Testis (tissue), 3 donors: ENCODE measurements around the gene BCS1L. TPM values are rescaled to one million over a fixed set of nuclear protein-coding genes. Genes with fewer than 3 reads are reported as not detected.

Experiments used
- DNase-seq: peaks from one replicate; pipeline ENCODE4 v3.0.0-alpha.2; 2019
- H3K27ac ChIP-seq, 2 donors: fragments of 200-600 bp; sonication (generic); one replicate each; pipeline ENCODE4 v1.5.1; 2019
- H3K27me3 ChIP-seq: fragments of 200-600 bp; sonication (generic); one replicate; pipeline ENCODE4 v1.5.1; 2019
- H3K36me3 ChIP-seq: fragments of 200-600 bp; sonication (generic); one replicate; pipeline ENCODE4 v1.5.1; 2017; ENCODE audit warnings: low read depth; ENCODE audit errors: missing control alignments
- H3K4me1 ChIP-seq: fragments of 200-600 bp; sonication (generic); one replicate; pipeline ENCODE4 v1.5.1; 2019
- H3K4me3 ChIP-seq, 2 donors: fragments of 200-600 bp; sonication (generic); one replicate each; pipeline ENCODE4 v1.5.1; 2017 to 2019
- H3K9me3 ChIP-seq: fragments of 200-600 bp; sonication (generic); one replicate; pipeline ENCODE4 v1.5.1; 2017
- CTCF ChIP-seq, 3 experiments: fragments of 450-650 bp in 2 of 3; fragments of 200-600 bp in 1 of 3; sonication (generic) in 1 of 3; IDR thresholded peaks; one replicate each; pipeline ENCODE4 v1.5.1; 2016 to 2019; ENCODE audit warnings: antibody characterized with exemption in 3 of 3, mild to moderate bottlenecking in 2 of 3, moderate library complexity in 1 of 3
- POLR2A ChIP-seq: fragments of 450-650 bp; IDR thresholded peaks from one replicate; pipeline ENCODE4 v1.6.1; 2017; ENCODE audit warnings: antibody characterized with exemption, mild to moderate bottlenecking, moderate library complexity
- WGBS, 2 donors: methylation state at CpG; one replicate each; pipeline ENCODE4 v1.1.5; 2018; 5-methylcytosine and 5-hydroxymethylcytosine counted together
- intact Hi-C: fragments of 100-400 bp; cut with DNase I; formaldehyde crosslinking; loops from one replicate; pipeline ENCODE4 v1.15.1; 2023; ENCODE audit warnings: low total_unique reads
- polyA plus RNA-seq: library from polyadenylated mRNA; stranded (reverse); fragments of 350-450 nt; fragmentation: Illumina TruSeq; extraction: RNeasy Lipid Tissue Mini Kit (QIAGEN cat#74804); gene quantifications from one replicate; pipeline ENCODE4 v1.2.3, GENCODE V29; 2014; ENCODE audit warnings: low read depth, low replicate concordance; ENCODE audit not compliant: insufficient read depth
- total RNA-seq, 2 donors: library from RNA; depleted of rRNA; stranded (reverse); fragments of >200 nt; gene quantifications; one replicate each; pipeline ENCODE4 v1.2.3, GENCODE V29; 2016

BCS1L gene
- total and polyA plus RNA-seq, 3 donors from 2014 or later = 22.3 to 39.4 (median 37.0) TPM

- Histone ChIP-seq H3K4me3 (no peak overlapping the region), H3K4me1 (no peaks in the 10 kb centered on the region), H3K36me3 (no peaks in the 10 kb centered on the region), H3K27me3 (no peaks in the 10 kb centered on the region), H3K9me3 (no peaks in the 10 kb centered on the region), H3K27ac (no peak overlapping the region)
- 81 to 92% methylated on average over 3 of the region's 3 CpGs for WGBS, 2 donors
- intact Hi-C loops = no loop called here
- TF ChIP-seq CTCF (IDR thresholded peaks at IDR 0.05) (no peak), POLR2A (no peak)
- DNase-seq = no peak
These were observed 35.1 kb downstream of the BCS1L start for GRCh38 chr2:218694405-218695145.

- Histone ChIP-seq H3K27me3 (no peaks in the 10 kb centered on the region), H3K4me1 (no peaks in the 10 kb centered on the region), H3K27ac (no peak overlapping the region), H3K9me3 (no peaks in the 10 kb centered on the region), H3K4me3 (no peak overlapping the region), H3K36me3 (no peaks in the 10 kb centered on the region)
- TF ChIP-seq CTCF (IDR thresholded peaks at IDR 0.05) (no peak), POLR2A (no peak)
- WGBS, 2 donors = 93 to 96% methylated on average over 7 to 8 of the region's 8 CpGs
- intact Hi-C loops = no loop called here
- no peak for DNase-seq
These were observed 39.4 kb downstream of the BCS1L start for GRCh38 chr2:218698885-218699284.

- 86 to 97% methylated on average over 2 of the region's 2 CpGs for WGBS, 2 donors
- TF ChIP-seq POLR2A (no peak), CTCF (IDR thresholded peaks at IDR 0.05) (no peak)
- no peak for DNase-seq
- no peaks in the 10 kb centered on the region for H3K36me3 ChIP-seq
- no peaks in the 10 kb centered on the region for H3K27me3 ChIP-seq
- no peaks in the 10 kb centered on the region for H3K9me3 ChIP-seq
- intact Hi-C loops = no loop called here
- H3K27ac ChIP-seq = no peak overlapping the region
- H3K4me1 ChIP-seq = no peaks in the 10 kb centered on the region
- H3K4me3 ChIP-seq = no peak overlapping the region
These were observed 42.3 kb downstream of the BCS1L start for GRCh38 chr2:218701806-218702205.

GRCh38 chr2:218703341-218703740 lies 43.9 kb downstream of the BCS1L start:
- Histone ChIP-seq H3K4me3 (no peak overlapping the region), H3K9me3 (no peaks in the 10 kb centered on the region), H3K36me3 (no peaks in the 10 kb centered on the region), H3K4me1 (no peaks in the 10 kb centered on the region), H3K27ac (no peak overlapping the region), H3K27me3 (no peaks in the 10 kb centered on the region)
- intact Hi-C loops = no loop called here
- 76 to 89% methylated on average over 4 of the region's 4 CpGs for WGBS, 2 donors
- DNase-seq = no peak
- no peak for TF ChIP-seq POLR2A
- no peak for TF ChIP-seq CTCF (IDR thresholded peaks at IDR 0.05)

- H3K27me3 ChIP-seq = no peaks in the 10 kb centered on the region
- WGBS, 2 donors = 94 to 95% methylated on average over 4 of the region's 4 CpGs
- peaks cover 11% of the 10 kb centered on the region for H3K4me1 ChIP-seq
- no peak for DNase-seq
- intact Hi-C loops = no loop called here
- H3K27ac ChIP-seq = no peak overlapping the region
- no peaks in the 10 kb centered on the region for H3K36me3 ChIP-seq
- no peak overlapping the region for H3K4me3 ChIP-seq
- TF ChIP-seq POLR2A (no peak), CTCF (IDR thresholded peaks at IDR 0.05) (no peak)
- H3K9me3 ChIP-seq = no peaks in the 10 kb centered on the region
These were observed 48.6 kb downstream of the BCS1L start for GRCh38 chr2:218708086-218708485.
